Testis (tissue), 3 donors: ENCODE results near the gene KIAA0586. TPM values are rescaled to one million over a fixed set of nuclear protein-coding genes. Genes with fewer than 3 reads are reported as not detected.

Experiments
- DNase-seq: peaks from one replicate; pipeline ENCODE4 v3.0.0-alpha.2; 2019
- H3K27ac ChIP-seq, 2 donors: fragments of 200-600 bp; sonication (generic); one replicate each; pipeline ENCODE4 v1.5.1; 2019
- H3K27me3 ChIP-seq: fragments of 200-600 bp; sonication (generic); one replicate; pipeline ENCODE4 v1.5.1; 2019
- H3K36me3 ChIP-seq: fragments of 200-600 bp; sonication (generic); one replicate; pipeline ENCODE4 v1.5.1; 2017; ENCODE audit warnings: low read depth; ENCODE audit errors: missing control alignments
- H3K4me1 ChIP-seq: fragments of 200-600 bp; sonication (generic); one replicate; pipeline ENCODE4 v1.5.1; 2019
- H3K4me3 ChIP-seq, 2 donors: fragments of 200-600 bp; sonication (generic); one replicate each; pipeline ENCODE4 v1.5.1; 2017 to 2019
- H3K9me3 ChIP-seq: fragments of 200-600 bp; sonication (generic); one replicate; pipeline ENCODE4 v1.5.1; 2017
- CTCF ChIP-seq, 3 experiments: fragments of 450-650 bp in 2 of 3; fragments of 200-600 bp in 1 of 3; sonication (generic) in 1 of 3; IDR thresholded peaks; one replicate each; pipeline ENCODE4 v1.5.1; 2016 to 2019; ENCODE audit warnings: antibody characterized with exemption in 3 of 3, mild to moderate bottlenecking in 2 of 3, moderate library complexity in 1 of 3
- POLR2A ChIP-seq: fragments of 450-650 bp; IDR thresholded peaks from one replicate; pipeline ENCODE4 v1.6.1; 2017; ENCODE audit warnings: antibody characterized with exemption, mild to moderate bottlenecking, moderate library complexity
- WGBS, 2 donors: methylation state at CpG; one replicate each; pipeline ENCODE4 v1.1.5; 2018; 5-methylcytosine and 5-hydroxymethylcytosine counted together
- intact Hi-C: fragments of 100-400 bp; cut with DNase I; formaldehyde crosslinking; loops from one replicate; pipeline ENCODE4 v1.15.1; 2023; ENCODE audit warnings: low total_unique reads
- polyA plus RNA-seq: library from polyadenylated mRNA; stranded (reverse); fragments of 350-450 nt; fragmentation: Illumina TruSeq; extraction: RNeasy Lipid Tissue Mini Kit (QIAGEN cat#74804); gene quantifications from one replicate; pipeline ENCODE4 v1.2.3, GENCODE V29; 2014; ENCODE audit warnings: low read depth, low replicate concordance; ENCODE audit not compliant: insufficient read depth
- total RNA-seq, 2 donors: library from RNA; depleted of rRNA; stranded (reverse); fragments of >200 nt; gene quantifications; one replicate each; pipeline ENCODE4 v1.2.3, GENCODE V29; 2016

The KIAA0586 gene
- total and polyA plus RNA-seq, 3 donors from 2014 or later, result 38.7 to 62.0 (median 46.2) TPM

GRCh38 chr14:58537004-58537403 is 109.5 kb downstream of the KIAA0586 start:
- H3K4me1 ChIP-seq, result peaks cover 16% of the 10 kb centered on the region

GRCh38 chr14:58540749-58541632 is 113.5 kb downstream of the KIAA0586 start:
- H3K4me1 ChIP-seq, result no peaks in the 10 kb centered on the region
- no peaks in the 10 kb centered on the region for H3K9me3 ChIP-seq
- no peaks in the 10 kb centered on the region for H3K27me3 ChIP-seq
- no peak for TF ChIP-seq POLR2A
- intact Hi-C loops, result no loop called here
- 75 to 79% methylated on average over 1 of the region's 1 CpG for WGBS, 2 donors
- H3K4me3 ChIP-seq, result no peak overlapping the region
- no peaks in the 10 kb centered on the region for H3K36me3 ChIP-seq
- no peak for DNase-seq
- no peak overlapping the region for H3K27ac ChIP-seq

More at GRCh38 chr14:58537004-58537403, 109.5 kb downstream of the KIAA0586 start:
- TF ChIP-seq CTCF (IDR thresholded peaks at IDR 0.05) (no peak), POLR2A (no peak)
- intact Hi-C loops, result no loop called here
- Histone ChIP-seq H3K4me3 (no peak overlapping the region), H3K27me3 (no peaks in the 10 kb centered on the region), H3K27ac (no peak overlapping the region), H3K9me3 (no peaks in the 10 kb centered on the region), H3K36me3 (no peaks in the 10 kb centered on the region)
- 69 to 74% methylated on average over 3 of the region's 3 CpGs for WGBS, 2 donors
- DNase-seq, result no peak

GRCh38 chr14:58541633-58542022 is 114.1 kb downstream of the KIAA0586 start:
- Histone ChIP-seq H3K27me3 (no peaks in the 10 kb centered on the region), H3K27ac (no peak overlapping the region), H3K36me3 (no peaks in the 10 kb centered on the region), H3K4me1 (no peaks in the 10 kb centered on the region), H3K9me3 (no peaks in the 10 kb centered on the region), H3K4me3 (no peak overlapping the region)
- no peak for DNase-seq
- 76 to 78% methylated on average over 2 of the region's 2 CpGs for WGBS, 2 donors
- intact Hi-C loops, result no loop called here
- TF ChIP-seq POLR2A, result no peak

GRCh38 chr14:58543253-58543652 is 115.7 kb downstream of the KIAA0586 start:
- Histone ChIP-seq H3K27ac (no peak overlapping the region), H3K4me3 (no peak overlapping the region), H3K36me3 (no peaks in the 10 kb centered on the region), H3K27me3 (no peaks in the 10 kb centered on the region), H3K9me3 (no peaks in the 10 kb centered on the region), H3K4me1 (no peaks in the 10 kb centered on the region)
- TF ChIP-seq CTCF (IDR thresholded peaks at IDR 0.05) (no peak), POLR2A (no peak)
- 95 to 100% methylated on average over 1 of the region's 1 CpG for WGBS, 2 donors
- intact Hi-C loops, result no loop called here
- DNase-seq, result no peak

GRCh38 chr14:58547649-58548048 is 120.1 kb downstream of the KIAA0586 start:
- Histone ChIP-seq H3K4me3 (no peak overlapping the region), H3K4me1 (no peaks in the 10 kb centered on the region), H3K36me3 (no peaks in the 10 kb centered on the region), H3K27ac (no peak overlapping the region), H3K9me3 (no peaks in the 10 kb centered on the region), H3K27me3 (no peaks in the 10 kb centered on the region)
- 81 to 82% methylated on average over 10 of the region's 10 CpGs for WGBS, 2 donors
- intact Hi-C loops, result no loop called here
- no peak for TF ChIP-seq CTCF (IDR thresholded peaks at IDR 0.05)
- no peak for TF ChIP-seq POLR2A
- no peak for DNase-seq
